ENCODE results near the gene FCN2. TPM values are rescaled to one million over a fixed set of nuclear protein-coding genes. Genes with fewer than 3 reads are reported as not detected.
A peak's percentile ranks its signal among the peaks of the same experiment; 100 is the strongest.

The FCN2 gene
- total RNA-seq, 2 experiments from 2014 or later = not detected

DNA sequence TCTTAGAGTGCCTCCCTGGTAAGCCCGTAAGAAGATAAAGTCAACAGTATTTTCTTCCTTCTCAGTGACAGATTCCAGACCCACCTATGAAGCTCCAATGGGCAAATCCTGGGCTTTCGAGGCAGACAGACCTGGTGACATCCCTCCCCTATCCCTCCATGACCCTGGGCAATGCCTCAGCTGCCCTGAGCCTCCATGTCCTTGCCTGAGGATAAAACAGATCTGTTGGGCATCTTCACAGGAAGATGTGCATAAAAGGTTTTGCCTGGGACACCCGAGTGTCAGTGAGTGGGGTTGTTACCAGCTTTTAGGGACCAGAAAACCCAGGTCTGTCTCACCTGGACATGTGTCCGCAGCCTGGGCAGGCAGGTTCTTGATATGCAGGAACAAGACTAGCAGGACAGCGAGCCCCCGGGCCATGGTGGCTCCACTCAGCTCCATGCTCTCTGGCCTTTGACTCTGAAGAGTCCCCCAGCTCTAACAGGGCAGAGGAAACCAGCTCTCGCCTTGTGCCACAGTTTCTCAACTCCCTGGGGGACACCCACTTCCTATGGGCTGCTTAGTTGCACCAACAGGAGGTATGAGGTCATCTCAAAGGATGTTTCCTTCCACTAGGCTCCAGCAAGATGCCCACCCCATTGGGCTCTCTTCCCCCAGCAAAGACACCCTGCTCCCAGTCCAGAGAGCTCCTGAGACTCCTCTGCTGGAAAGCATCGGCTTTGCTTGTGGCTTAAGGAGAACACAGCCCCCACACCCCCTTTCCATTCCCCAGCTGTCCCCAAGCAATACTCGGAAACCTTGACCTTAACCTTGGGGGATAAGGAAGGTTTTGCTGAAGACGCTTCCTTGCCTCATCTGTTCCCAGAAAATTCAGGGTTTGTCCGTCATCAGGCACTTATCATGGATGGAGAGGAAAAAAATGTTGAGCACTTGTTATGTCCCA, 37.1 kb downstream of the FCN2 start, which contains the start of gene FCN1:
Gene FCN1 (minus strand): TSS at position 482 of the 943 bp plus-strand sequence. CDS start 41 bp downstream, at position 441.
- intact Hi-C loops (cut with micrococcal nuclease; ENCODE audit: unreplicated experiment) = no loop called here
- H3K79me2 ChIP-seq (ENCODE audit: insufficient read depth, low read depth, low read length) = no peaks in the 10 kb centered on the region
- H3K9me3 ChIP-seq (ENCODE audit: low read length) = peaks cover 21% of the 10 kb centered on the region
- no peaks in the 10 kb centered on the region for H3K9me2 ChIP-seq (ENCODE audit: insufficient read depth, low read length)
- H4K20me1 ChIP-seq (ENCODE audit: insufficient read depth, low read length) = no peaks in the 10 kb centered on the region
- peaks cover 33% of the 10 kb centered on the region for H3K4me1 ChIP-seq (ENCODE audit: insufficient read depth, low read length, poor library complexity, severe bottlenecking)
- no peak within 1 kb of the TSS for H3K27ac ChIP-seq (ENCODE audit: low read depth, low read length, poor library complexity, severe bottlenecking)
- BruUV-seq (replicated peaks) = no TSS peak
- DNase-seq (ENCODE audit: low spot score) = peak; percentile 78
- H2AFZ ChIP-seq (ENCODE audit: low read length) = no peak within 1 kb of the TSS; the same call in 1 of the 2 replicates
- peak within 1 kb of the TSS; percentile 66 for H3K4me2 ChIP-seq (ENCODE audit: low read length)
- TF ChIP-seq EZH2phosphoT487 (IDR thresholded peaks at IDR 0.05; ENCODE audit: borderline replicate concordance, low read depth, low read length) = no peak
- TF ChIP-seq, protein P1, sequence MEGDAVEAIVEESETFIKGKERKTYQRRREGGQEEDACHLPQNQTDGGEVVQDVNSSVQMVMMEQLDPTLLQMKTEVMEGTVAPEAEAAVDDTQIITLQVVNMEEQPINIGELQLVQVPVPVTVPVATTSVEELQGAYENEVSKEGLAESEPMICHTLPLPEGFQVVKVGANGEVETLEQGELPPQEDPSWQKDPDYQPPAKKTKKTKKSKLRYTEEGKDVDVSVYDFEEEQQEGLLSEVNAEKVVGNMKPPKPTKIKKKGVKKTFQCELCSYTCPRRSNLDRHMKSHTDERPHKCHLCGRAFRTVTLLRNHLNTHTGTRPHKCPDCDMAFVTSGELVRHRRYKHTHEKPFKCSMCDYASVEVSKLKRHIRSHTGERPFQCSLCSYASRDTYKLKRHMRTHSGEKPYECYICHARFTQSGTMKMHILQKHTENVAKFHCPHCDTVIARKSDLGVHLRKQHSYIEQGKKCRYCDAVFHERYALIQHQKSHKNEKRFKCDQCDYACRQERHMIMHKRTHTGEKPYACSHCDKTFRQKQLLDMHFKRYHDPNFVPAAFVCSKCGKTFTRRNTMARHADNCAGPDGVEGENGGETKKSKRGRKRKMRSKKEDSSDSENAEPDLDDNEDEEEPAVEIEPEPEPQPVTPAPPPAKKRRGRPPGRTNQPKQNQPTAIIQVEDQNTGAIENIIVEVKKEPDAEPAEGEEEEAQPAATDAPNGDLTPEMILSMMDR (conservative IDR thresholded peaks at IDR 0.05; ENCODE audit: low read length) = no peak
- ChIA-PET CTCF (ENCODE audit: unreplicated experiment) (interaction anchor here (1.5 kb wide), 1 partner anchor 20 kb away, joined by 4 read pairs; no protein-coding TSS in a partner anchor), POLR2A (interaction anchor here (0.8 kb wide), 1 partner anchor 19 kb away, joined by 3 read pairs; no protein-coding TSS in a partner anchor)
- no peaks in the 10 kb centered on the region; the same call in 1 of the 2 replicates for H3K36me3 ChIP-seq (ENCODE audit: insufficient read depth, low read length)
- peak within 1 kb of the TSS; percentile 27 for H3K4me3 ChIP-seq (ENCODE audit: low read depth, low read length, poor library complexity, severe bottlenecking)

DNA sequence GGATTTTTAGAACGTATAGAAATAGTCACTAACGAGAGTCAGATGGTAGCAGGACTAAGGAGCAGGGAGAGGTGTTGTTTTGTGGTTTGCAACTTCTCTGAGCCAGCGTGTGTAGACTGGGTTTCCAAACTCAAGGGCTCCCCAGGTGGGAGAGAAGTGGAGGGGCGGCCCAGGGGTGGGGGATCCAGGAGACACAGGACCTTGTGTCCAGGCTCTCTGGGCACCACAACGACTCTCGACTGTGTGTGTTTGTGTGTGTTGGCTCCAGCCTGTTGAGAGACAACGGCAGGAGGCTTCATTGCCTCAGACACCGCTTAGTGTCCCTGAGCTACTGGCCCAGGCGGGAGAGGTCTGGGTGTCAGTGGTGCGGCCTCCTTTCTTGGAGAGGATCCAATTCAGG, 38.0 kb downstream of the FCN2 start:
- POLR2A ChIA-PET = interaction anchor here (0.9 kb wide), 1 partner anchor 10 kb away, joined by 3 read pairs; no protein-coding TSS in a partner anchor
- intact Hi-C loops (cut with micrococcal nuclease; ENCODE audit: unreplicated experiment) = no loop called here
- Histone ChIP-seq H3K36me3 (ENCODE audit: insufficient read depth, low read length) (no peaks in the 10 kb centered on the region; the same call in 1 of the 2 replicates), H3K27ac (ENCODE audit: low read depth, low read length, poor library complexity, severe bottlenecking) (no peak overlapping the region), H3K9me2 (ENCODE audit: insufficient read depth, low read length) (no peaks in the 10 kb centered on the region), H2AFZ (ENCODE audit: low read length) (no peak overlapping the region), H3K4me3 (ENCODE audit: low read depth, low read length, poor library complexity, severe bottlenecking) (no peak overlapping the region), H3K4me1 (ENCODE audit: insufficient read depth, low read length, poor library complexity, severe bottlenecking) (peaks cover 35% of the 10 kb centered on the region), H3K9me3 (ENCODE audit: low read length) (peaks cover 21% of the 10 kb centered on the region), H4K20me1 (ENCODE audit: insufficient read depth, low read length) (no peaks in the 10 kb centered on the region), H3K79me2 (ENCODE audit: insufficient read depth, low read depth, low read length) (no peaks in the 10 kb centered on the region), H3K4me2 (ENCODE audit: low read length) (no peak overlapping the region)
- TF ChIP-seq, protein P1 (conservative IDR thresholded peaks at IDR 0.05; ENCODE audit: low read length) = no peak
- TF ChIP-seq EZH2phosphoT487 (IDR thresholded peaks at IDR 0.05; ENCODE audit: borderline replicate concordance, low read depth, low read length) = no peak
- CTCF ChIA-PET (ENCODE audit: unreplicated experiment) = no interaction called here
- DNase-seq (ENCODE audit: low spot score) = no peak
- no TSS peak for BruUV-seq (replicated peaks)

All from OCI-LY7 (cell line).